Large intestine (tissue), 3 donors: ENCODE measurements around the gene DIS3L2. TPM values are rescaled to one million over a fixed set of nuclear protein-coding genes. Genes with fewer than 3 reads are reported as not detected.

ENCODE experiments used
- DNase-seq, 2 donors: peaks; one replicate each; pipeline versions ENCODE4 v3.0.0 to v3.0.0-alpha.2; 2013
- H3K27ac ChIP-seq: one replicate; pipeline ENCODE4 v1.5.1; 2013; ENCODE audit warnings: low read length
- H3K27me3 ChIP-seq: 2 replicates; pipeline ENCODE4 v1.6.1; 2013; ENCODE audit warnings: low read length; ENCODE audit not compliant: control insufficient read depth, insufficient read depth
- H3K36me3 ChIP-seq: 2 replicates; pipeline ENCODE4 v1.6.1; 2013; ENCODE audit warnings: low read length; ENCODE audit not compliant: control insufficient read depth, insufficient read depth
- H3K4me1 ChIP-seq: one replicate; pipeline ENCODE4 v1.6.1; 2013; ENCODE audit warnings: low read length; ENCODE audit not compliant: control insufficient read depth, insufficient read depth
- H3K4me3 ChIP-seq: one replicate; pipeline ENCODE4 v1.5.1; 2013; ENCODE audit warnings: low read length
- H3K9me3 ChIP-seq: one replicate; pipeline ENCODE4 v1.6.1; 2013; ENCODE audit warnings: mild to moderate bottlenecking, low read depth, low read length, moderate library complexity; ENCODE audit not compliant: control insufficient read depth
- WGBS: methylation state at CpG from one replicate; pipeline ENCODE4 v1.1.5; 2013; ENCODE audit warnings: low lambda C conversion rate; ENCODE audit not compliant: insufficient coverage; 5-methylcytosine and 5-hydroxymethylcytosine counted together
- polyA plus RNA-seq: library from polyadenylated mRNA; unstranded; fragments of 120-200 nt; gene quantifications from one replicate; pipeline ENCODE4 v1.2.1, GENCODE V29; 2013

The DIS3L2 gene
- polyA plus RNA-seq, 1 donor, result 23.6 TPM

- peaks cover 4% of the 10 kb centered on the region for H3K27me3 ChIP-seq
- no peaks in the 10 kb centered on the region for H3K4me1 ChIP-seq
- no peak overlapping the region for H3K27ac ChIP-seq
- no CpG with 5 or more reads among the region's 4 CpGs for WGBS
- H3K9me3 ChIP-seq, result no peaks in the 10 kb centered on the region
- DNase-seq, result no peak
- no peak overlapping the region for H3K4me3 ChIP-seq
- H3K36me3 ChIP-seq, result no peaks in the 10 kb centered on the region
Observed at GRCh38 chr2:231957913-231958763, 3.4 kb upstream of the DIS3L2 start.

- WGBS, result 83% methylated on average over 8 of the region's 18 CpGs
- no peaks in the 10 kb centered on the region for H3K9me3 ChIP-seq
- no peaks in the 10 kb centered on the region for H3K27me3 ChIP-seq
- DNase-seq, result no peak
- H3K36me3 ChIP-seq, result no peaks in the 10 kb centered on the region
- no peaks in the 10 kb centered on the region for H3K4me1 ChIP-seq
- peak overlapping the region; percentile 99 for H3K4me3 ChIP-seq
- peak overlapping the region; percentile 74 for H3K27ac ChIP-seq
Observed at GRCh38 chr2:231960810-231961348, 634 bp upstream of the DIS3L2 start.

- H3K36me3 ChIP-seq, result no peaks in the 10 kb centered on the region
- no peaks in the 10 kb centered on the region for H3K9me3 ChIP-seq
- WGBS, result no CpG with 5 or more reads among the region's 1 CpG
- no peaks in the 10 kb centered on the region for H3K4me1 ChIP-seq
- H3K27ac ChIP-seq, result no peak overlapping the region
- no peak for DNase-seq
- H3K4me3 ChIP-seq, result no peak overlapping the region
- no peaks in the 10 kb centered on the region for H3K27me3 ChIP-seq
Observed at GRCh38 chr2:231965102-231965501, 3.6 kb downstream of the DIS3L2 start.

GRCh38 chr2:231966886-231967285, 5.4 kb downstream of the DIS3L2 start:
- 67% methylated on average over 3 of the region's 4 CpGs for WGBS
- H3K4me3 ChIP-seq, result no peak overlapping the region
- no peaks in the 10 kb centered on the region for H3K27me3 ChIP-seq
- no peaks in the 10 kb centered on the region for H3K9me3 ChIP-seq
- DNase-seq, result no peak
- H3K27ac ChIP-seq, result no peak overlapping the region
- H3K36me3 ChIP-seq, result no peaks in the 10 kb centered on the region
- H3K4me1 ChIP-seq, result no peaks in the 10 kb centered on the region

- Histone ChIP-seq H3K9me3 (no peaks in the 10 kb centered on the region), H3K36me3 (no peaks in the 10 kb centered on the region), H3K27me3 (no peaks in the 10 kb centered on the region), H3K4me1 (no peaks in the 10 kb centered on the region), H3K4me3 (no peak overlapping the region), H3K27ac (no peak overlapping the region)
- WGBS, result 90% methylated on average over 2 of the region's 6 CpGs
- no peak for DNase-seq
Observed at GRCh38 chr2:231968820-231969219, 7.3 kb downstream of the DIS3L2 start.

GRCh38 chr2:231970461-231970860, 8.9 kb downstream of the DIS3L2 start:
- Histone ChIP-seq H3K27ac (no peak overlapping the region), H3K9me3 (peaks cover 3% of the 10 kb centered on the region), H3K27me3 (no peaks in the 10 kb centered on the region), H3K4me1 (no peaks in the 10 kb centered on the region), H3K36me3 (no peaks in the 10 kb centered on the region), H3K4me3 (no peak overlapping the region)
- no CpG with 5 or more reads among the region's 3 CpGs for WGBS
- no peak for DNase-seq

- Histone ChIP-seq H3K27me3 (no peaks in the 10 kb centered on the region), H3K4me3 (no peak overlapping the region), H3K9me3 (peaks cover 3% of the 10 kb centered on the region), H3K4me1 (no peaks in the 10 kb centered on the region), H3K27ac (no peak overlapping the region), H3K36me3 (no peaks in the 10 kb centered on the region)
- no CpG with 5 or more reads among the region's 2 CpGs for WGBS
- no peak for DNase-seq
Observed at GRCh38 chr2:231975001-231975400, 13.5 kb downstream of the DIS3L2 start.

GRCh38 chr2:231977430-231977829, 15.9 kb downstream of the DIS3L2 start:
- H3K27me3 ChIP-seq, result no peaks in the 10 kb centered on the region
- H3K4me1 ChIP-seq, result no peaks in the 10 kb centered on the region
- no CpG with 5 or more reads among the region's 2 CpGs for WGBS
- H3K27ac ChIP-seq, result no peak overlapping the region
- no peaks in the 10 kb centered on the region for H3K36me3 ChIP-seq
- H3K9me3 ChIP-seq, result peaks cover 3% of the 10 kb centered on the region
- no peak overlapping the region for H3K4me3 ChIP-seq
- no peak for DNase-seq

GRCh38 chr2:231984992-231985391, 23.5 kb downstream of the DIS3L2 start:
- Histone ChIP-seq H3K9me3 (no peaks in the 10 kb centered on the region), H3K4me1 (no peaks in the 10 kb centered on the region), H3K27ac (no peak overlapping the region), H3K4me3 (no peak overlapping the region), H3K27me3 (no peaks in the 10 kb centered on the region), H3K36me3 (no peaks in the 10 kb centered on the region)
- no peak for DNase-seq
- WGBS, result 40% methylated on average over 1 of the region's 1 CpG

GRCh38 chr2:231985823-231986261, 24.3 kb downstream of the DIS3L2 start:
- Histone ChIP-seq H3K27me3 (no peaks in the 10 kb centered on the region), H3K27ac (no peak overlapping the region), H3K4me3 (no peak overlapping the region), H3K36me3 (no peaks in the 10 kb centered on the region), H3K9me3 (no peaks in the 10 kb centered on the region), H3K4me1 (no peaks in the 10 kb centered on the region)
- WGBS, result 100% methylated on average over 1 of the region's 8 CpGs
- DNase-seq, result no peak
